ENCODE measurements around the gene IL34. TPM values are rescaled to one million over a fixed set of nuclear protein-coding genes. Genes with fewer than 3 reads are reported as not detected.

The IL34 gene
- total and polyA plus RNA-seq, 2 of the 13 experiments (the other 11 are each of a cell fraction or from before 2014, with no cell fraction given) = 1.2 to 1.3 TPM

DNA sequence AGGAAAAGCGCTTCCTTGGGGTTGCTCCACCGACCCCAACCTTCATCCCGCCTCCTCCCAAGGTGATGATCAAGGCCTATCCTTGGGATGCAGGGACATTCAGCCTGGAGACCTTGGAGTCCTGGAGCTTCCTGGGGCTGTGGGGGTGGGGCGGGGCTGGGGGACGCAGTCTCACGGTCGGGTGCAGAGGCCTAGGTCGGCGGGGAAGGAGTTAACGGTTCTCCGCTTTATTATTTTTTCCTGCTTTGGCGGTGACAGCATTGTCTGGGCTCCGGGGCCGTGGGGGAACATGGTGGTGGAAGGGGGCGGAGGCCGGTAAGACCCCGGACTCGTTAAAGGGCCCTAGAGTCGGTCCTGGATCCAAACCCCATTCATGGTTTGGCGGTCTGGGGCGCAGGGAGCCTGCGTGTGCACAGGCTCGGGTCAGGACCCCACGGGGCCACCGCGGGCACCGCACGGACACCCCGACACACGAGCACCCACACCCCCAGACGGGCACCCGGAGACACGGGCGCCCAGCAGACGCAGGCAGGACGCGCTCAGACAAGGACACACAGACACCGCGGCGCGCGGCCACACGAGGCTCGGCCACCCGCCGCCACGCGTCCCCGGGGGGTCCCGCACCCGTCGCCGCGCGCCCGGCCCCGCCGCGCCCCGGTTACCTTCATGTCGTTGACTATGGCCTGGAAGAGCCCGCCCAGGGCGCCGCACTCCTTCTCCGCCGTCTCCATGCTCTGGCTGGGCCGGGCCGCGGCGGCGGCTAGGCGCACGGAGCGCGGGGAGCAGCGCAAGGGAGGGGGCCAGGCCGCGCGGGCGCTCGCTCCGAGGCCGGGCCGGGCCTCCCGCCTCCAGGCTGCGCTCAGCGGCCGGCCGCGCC is 38.9 kb downstream of the IL34 start (continued):
- TF ChIP-seq, protein P1, sequence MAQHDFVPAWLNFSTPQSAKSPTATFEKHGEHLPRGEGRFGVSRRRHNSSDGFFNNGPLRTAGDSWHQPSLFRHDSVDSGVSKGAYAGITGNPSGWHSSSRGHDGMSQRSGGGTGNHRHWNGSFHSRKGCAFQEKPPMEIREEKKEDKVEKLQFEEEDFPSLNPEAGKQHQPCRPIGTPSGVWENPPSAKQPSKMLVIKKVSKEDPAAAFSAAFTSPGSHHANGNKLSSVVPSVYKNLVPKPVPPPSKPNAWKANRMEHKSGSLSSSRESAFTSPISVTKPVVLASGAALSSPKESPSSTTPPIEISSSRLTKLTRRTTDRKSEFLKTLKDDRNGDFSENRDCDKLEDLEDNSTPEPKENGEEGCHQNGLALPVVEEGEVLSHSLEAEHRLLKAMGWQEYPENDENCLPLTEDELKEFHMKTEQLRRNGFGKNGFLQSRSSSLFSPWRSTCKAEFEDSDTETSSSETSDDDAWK (CRISPR knock-in tag; IDR thresholded peaks at IDR 0.05) = no peak
- TF ChIP-seq, protein P2, sequence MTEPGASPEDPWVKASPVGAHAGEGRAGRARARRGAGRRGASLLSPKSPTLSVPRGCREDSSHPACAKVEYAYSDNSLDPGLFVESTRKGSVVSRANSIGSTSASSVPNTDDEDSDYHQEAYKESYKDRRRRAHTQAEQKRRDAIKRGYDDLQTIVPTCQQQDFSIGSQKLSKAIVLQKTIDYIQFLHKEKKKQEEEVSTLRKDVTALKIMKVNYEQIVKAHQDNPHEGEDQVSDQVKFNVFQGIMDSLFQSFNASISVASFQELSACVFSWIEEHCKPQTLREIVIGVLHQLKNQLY (CRISPR knock-in tag; IDR thresholded peaks at IDR 0.05) = no peak
- TF ChIP-seq ZSCAN21 (CRISPR knock-in tag; IDR thresholded peaks at IDR 0.05; ENCODE audit: borderline replicate concordance) = no peak; the same call in 1 of the 2 replicates
- TF ChIP-seq, protein P3, sequence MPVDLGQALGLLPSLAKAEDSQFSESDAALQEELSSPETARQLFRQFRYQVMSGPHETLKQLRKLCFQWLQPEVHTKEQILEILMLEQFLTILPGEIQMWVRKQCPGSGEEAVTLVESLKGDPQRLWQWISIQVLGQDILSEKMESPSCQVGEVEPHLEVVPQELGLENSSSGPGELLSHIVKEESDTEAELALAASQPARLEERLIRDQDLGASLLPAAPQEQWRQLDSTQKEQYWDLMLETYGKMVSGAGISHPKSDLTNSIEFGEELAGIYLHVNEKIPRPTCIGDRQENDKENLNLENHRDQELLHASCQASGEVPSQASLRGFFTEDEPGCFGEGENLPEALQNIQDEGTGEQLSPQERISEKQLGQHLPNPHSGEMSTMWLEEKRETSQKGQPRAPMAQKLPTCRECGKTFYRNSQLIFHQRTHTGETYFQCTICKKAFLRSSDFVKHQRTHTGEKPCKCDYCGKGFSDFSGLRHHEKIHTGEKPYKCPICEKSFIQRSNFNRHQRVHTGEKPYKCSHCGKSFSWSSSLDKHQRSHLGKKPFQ (CRISPR knock-in tag; IDR thresholded peaks at IDR 0.05; ENCODE audit: insufficient replicate concordance) = no peak
- no peak for TF ChIP-seq KLF11 (CRISPR knock-in tag; IDR thresholded peaks at IDR 0.05)
- 0 out of 2 replicates have a peak, but pooled peaks have one; percentile 6 for TF ChIP-seq SRY (CRISPR knock-in tag; IDR thresholded peaks at IDR 0.05)
- TF ChIP-seq CBX1 (IDR thresholded peaks at IDR 0.05; ENCODE audit: low read depth) = no peak
- no peak; the same call in 1 of the 2 replicates for TF ChIP-seq ZNF746 (CRISPR knock-in tag; IDR thresholded peaks at IDR 0.05)
- TF ChIP-seq, protein P4, sequence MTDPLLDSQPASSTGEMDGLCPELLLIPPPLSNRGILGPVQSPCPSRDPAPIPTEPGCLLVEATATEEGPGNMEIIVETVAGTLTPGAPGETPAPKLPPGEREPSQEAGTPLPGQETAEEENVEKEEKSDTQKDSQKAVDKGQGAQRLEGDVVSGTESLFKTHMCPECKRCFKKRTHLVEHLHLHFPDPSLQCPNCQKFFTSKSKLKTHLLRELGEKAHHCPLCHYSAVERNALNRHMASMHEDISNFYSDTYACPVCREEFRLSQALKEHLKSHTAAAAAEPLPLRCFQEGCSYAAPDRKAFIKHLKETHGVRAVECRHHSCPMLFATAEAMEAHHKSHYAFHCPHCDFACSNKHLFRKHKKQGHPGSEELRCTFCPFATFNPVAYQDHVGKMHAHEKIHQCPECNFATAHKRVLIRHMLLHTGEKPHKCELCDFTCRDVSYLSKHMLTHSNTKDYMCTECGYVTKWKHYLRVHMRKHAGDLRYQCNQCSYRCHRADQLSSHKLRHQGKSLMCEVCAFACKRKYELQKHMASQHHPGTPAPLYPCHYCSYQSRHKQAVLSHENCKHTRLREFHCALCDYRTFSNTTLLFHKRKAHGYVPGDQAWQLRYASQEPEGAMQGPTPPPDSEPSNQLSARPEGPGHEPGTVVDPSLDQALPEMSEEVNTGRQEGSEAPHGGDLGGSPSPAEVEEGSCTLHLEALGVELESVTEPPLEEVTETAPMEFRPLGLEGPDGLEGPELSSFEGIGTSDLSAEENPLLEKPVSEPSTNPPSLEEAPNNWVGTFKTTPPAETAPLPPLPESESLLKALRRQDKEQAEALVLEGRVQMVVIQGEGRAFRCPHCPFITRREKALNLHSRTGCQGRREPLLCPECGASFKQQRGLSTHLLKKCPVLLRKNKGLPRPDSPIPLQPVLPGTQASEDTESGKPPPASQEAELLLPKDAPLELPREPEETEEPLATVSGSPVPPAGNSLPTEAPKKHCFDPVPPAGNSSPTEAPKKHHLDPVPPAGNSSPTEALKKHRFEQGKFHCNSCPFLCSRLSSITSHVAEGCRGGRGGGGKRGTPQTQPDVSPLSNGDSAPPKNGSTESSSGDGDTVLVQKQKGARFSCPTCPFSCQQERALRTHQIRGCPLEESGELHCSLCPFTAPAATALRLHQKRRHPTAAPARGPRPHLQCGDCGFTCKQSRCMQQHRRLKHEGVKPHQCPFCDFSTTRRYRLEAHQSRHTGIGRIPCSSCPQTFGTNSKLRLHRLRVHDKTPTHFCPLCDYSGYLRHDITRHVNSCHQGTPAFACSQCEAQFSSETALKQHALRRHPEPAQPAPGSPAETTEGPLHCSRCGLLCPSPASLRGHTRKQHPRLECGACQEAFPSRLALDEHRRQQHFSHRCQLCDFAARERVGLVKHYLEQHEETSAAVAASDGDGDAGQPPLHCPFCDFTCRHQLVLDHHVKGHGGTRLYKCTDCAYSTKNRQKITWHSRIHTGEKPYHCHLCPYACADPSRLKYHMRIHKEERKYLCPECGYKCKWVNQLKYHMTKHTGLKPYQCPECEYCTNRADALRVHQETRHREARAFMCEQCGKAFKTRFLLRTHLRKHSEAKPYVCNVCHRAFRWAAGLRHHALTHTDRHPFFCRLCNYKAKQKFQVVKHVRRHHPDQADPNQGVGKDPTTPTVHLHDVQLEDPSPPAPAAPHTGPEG (CRISPR knock-in tag; IDR thresholded peaks at IDR 0.05) = no peak
- TF ChIP-seq, protein P5, sequence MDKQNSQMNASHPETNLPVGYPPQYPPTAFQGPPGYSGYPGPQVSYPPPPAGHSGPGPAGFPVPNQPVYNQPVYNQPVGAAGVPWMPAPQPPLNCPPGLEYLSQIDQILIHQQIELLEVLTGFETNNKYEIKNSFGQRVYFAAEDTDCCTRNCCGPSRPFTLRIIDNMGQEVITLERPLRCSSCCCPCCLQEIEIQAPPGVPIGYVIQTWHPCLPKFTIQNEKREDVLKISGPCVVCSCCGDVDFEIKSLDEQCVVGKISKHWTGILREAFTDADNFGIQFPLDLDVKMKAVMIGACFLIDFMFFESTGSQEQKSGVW (CRISPR knock-in tag; IDR thresholded peaks at IDR 0.05; ENCODE audit: borderline replicate concordance) = no peak
- no peak for TF ChIP-seq MTF1 (CRISPR knock-in tag; IDR thresholded peaks at IDR 0.05)
- no peak for TF ChIP-seq GTF3A (CRISPR knock-in tag; conservative IDR thresholded peaks at IDR 0.05)
- no peak for TF ChIP-seq ZNF570 (CRISPR knock-in tag; IDR thresholded peaks at IDR 0.05; ENCODE audit: borderline replicate concordance)
